GM19455 (cell line): ENCODE data around the gene SLX4IP.

Experiments used
- ATAC-seq: cut with Tn5 transposase; IDR thresholded peaks from one replicate; pipeline ENCODE4 v1.9.1; 2021; ENCODE audit not compliant: unreplicated experiment

The SLX4IP gene

GRCh38 chr20:10465135-10465534 lies 30.0 kb downstream of the SLX4IP start:
- ATAC-seq, result no peak

- no peak for ATAC-seq
Observed at GRCh38 chr20:10466325-10466724, 31.2 kb downstream of the SLX4IP start.

- no peak for ATAC-seq
Observed at GRCh38 chr20:10466855-10467254, 31.8 kb downstream of the SLX4IP start.

- ATAC-seq, result no peak
Observed at GRCh38 chr20:10467681-10468339, 32.7 kb downstream of the SLX4IP start.

GRCh38 chr20:10468340-10468845 lies 33.3 kb downstream of the SLX4IP start:
- ATAC-seq, result no peak

- no peak for ATAC-seq
Observed at GRCh38 chr20:10469056-10469455, 34.0 kb downstream of the SLX4IP start.

- ATAC-seq, result no peak
Observed at GRCh38 chr20:10469599-10469998, 34.5 kb downstream of the SLX4IP start.

GRCh38 chr20:10470276-10470675 lies 35.2 kb downstream of the SLX4IP start:
- no peak for ATAC-seq

GRCh38 chr20:10472871-10473270 lies 37.8 kb downstream of the SLX4IP start:
- ATAC-seq, result no peak

- ATAC-seq, result no peak
Observed at GRCh38 chr20:10474606-10475184, 39.6 kb downstream of the SLX4IP start.

- no peak for ATAC-seq
Observed at GRCh38 chr20:10475225-10475624, 40.1 kb downstream of the SLX4IP start.

GRCh38 chr20:10476319-10476724 lies 41.2 kb downstream of the SLX4IP start:
- ATAC-seq, result peak; percentile 63

GRCh38 chr20:10478205-10478604 lies 43.1 kb downstream of the SLX4IP start:
- ATAC-seq, result peak; percentile 70

- no peak for ATAC-seq
Observed at GRCh38 chr20:10478930-10479329, 43.8 kb downstream of the SLX4IP start.

- no peak for ATAC-seq
Observed at GRCh38 chr20:10481676-10482075, 46.6 kb downstream of the SLX4IP start.

GRCh38 chr20:10483691-10484090 lies 48.6 kb downstream of the SLX4IP start:
- ATAC-seq, result no peak

GRCh38 chr20:10487142-10488136 lies 52.3 kb downstream of the SLX4IP start:
- no peak for ATAC-seq

GRCh38 chr20:10488534-10488933 lies 53.4 kb downstream of the SLX4IP start:
- no peak for ATAC-seq

GRCh38 chr20:10489853-10490252 lies 54.7 kb downstream of the SLX4IP start:
- no peak for ATAC-seq

GRCh38 chr20:10490257-10490656 lies 55.2 kb downstream of the SLX4IP start:
- ATAC-seq, result no peak

- no peak for ATAC-seq
Observed at GRCh38 chr20:10490706-10491105, 55.6 kb downstream of the SLX4IP start.
